HG02885 (cell line): ENCODE results near the gene WNT7B.

Source experiments
- ATAC-seq: cut with Tn5 transposase; IDR thresholded peaks from one replicate; pipeline ENCODE4 v1.9.1; 2021; ENCODE audit warnings: mild to moderate bottlenecking; ENCODE audit not compliant: unreplicated experiment, poor library complexity

WNT7B gene

DNA sequence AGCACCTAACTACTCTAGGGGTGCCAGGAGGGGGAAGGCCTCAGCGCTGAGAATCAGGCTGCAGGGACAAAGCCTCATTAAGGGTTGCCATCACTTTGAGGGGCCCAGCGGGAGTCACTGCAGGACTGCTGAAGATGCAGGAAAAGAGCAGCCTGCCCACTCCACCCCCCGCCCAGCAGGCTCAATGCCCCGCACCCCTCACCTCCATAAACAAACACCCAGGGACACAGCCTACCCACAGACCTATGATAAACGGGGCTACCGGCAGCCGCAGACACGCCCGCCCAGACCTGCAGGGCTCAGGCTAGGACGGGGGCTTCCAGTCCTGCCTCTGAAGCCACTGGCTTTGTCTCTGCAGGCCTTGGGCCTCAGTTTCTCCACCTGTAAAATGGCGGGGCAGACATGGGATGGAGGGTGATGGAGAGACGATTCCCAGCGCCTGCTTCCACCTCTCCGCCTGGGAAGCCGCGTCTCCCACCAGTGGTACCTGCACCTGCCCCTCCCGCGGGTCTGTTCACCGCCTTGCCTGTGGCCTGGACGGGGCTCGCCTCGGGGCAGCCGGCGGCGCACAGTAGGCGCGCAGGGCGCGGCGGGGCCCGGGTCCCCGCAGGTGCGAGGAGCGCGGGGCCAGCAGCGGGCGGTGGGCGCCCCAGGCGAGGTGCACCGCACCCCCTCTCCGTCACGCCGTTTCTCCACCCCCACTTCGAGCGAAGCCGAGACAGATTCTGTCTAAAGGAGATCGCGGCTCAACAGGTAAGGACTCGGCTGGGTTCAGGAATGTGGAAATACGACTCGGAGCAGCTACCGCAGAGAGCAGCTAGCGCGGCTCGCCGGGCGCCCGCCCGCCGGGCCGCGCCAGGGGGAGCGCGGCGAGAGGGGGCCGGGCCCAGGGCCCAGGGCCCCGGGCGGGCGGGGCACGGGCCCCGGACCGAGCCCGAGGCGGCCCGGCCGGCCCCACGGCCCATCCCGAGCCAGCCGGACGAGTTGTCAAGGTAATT lies 1.5 kb downstream of the WNT7B start:
- no peak for ATAC-seq

DNA sequence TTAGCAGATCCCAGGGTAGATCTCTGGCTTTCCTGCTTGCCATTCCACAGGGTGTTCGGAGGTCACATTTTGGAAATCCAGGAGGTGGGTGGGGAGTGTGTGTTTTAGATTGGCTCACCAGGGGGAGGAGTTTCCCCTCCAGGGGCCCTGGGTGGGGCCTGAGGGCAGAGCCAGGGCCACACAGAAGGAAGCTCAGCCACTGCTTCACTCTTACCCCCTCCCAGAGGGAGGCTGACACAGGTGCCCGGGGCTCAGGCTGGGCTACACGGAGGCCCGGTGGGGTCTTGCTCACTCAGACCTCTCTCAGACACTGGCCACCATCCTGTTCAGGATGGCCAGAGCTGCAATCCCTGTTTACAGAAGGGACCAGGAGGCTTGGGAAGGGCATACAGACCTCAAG lies 2.5 kb downstream of the WNT7B start:
- ATAC-seq = no peak

- no peak for ATAC-seq
These were observed 4.1 kb downstream of the WNT7B start for GRCh38 chr22:45972889-45973253.

DNA sequence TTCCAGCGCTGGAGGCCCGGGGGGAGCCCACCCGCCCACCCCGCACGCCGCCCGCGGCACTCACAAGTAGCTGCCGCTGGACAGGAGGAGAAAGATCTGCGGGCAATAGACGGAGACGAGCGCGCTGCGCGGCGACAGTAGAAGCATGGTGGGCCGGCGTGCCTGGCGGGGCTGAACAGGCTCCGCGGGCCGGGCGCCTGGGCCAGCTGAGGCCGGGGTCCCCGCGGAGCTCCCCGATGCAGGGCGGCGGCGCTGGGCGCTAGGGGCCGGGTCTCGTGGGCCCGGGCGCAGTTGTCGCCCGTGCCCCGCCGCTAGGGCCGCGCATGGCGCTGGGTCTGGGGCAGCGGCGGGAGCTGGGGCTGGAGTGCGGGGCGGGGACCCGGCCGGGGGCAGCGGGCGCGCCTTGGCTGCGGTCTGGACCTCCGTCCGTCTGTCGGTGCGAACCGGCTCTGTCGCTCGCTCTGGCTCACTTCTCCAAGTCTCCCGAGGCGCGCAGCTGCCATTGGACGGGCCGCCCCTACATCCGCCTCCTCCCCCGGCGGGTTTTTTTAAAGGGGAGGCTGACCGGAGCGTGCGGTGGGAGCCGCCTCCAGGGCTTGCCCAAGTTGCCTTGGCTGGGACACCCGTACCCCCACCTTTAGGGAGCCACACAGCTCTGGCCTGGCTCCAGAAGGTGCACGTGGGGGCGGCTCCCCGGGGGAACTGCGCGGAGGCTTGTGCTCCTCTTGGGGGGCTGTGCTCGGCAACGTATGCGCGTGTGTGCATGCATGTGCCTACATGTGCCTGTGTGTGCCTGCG lies 4.7 kb downstream of the WNT7B start:
- ATAC-seq = no peak

DNA sequence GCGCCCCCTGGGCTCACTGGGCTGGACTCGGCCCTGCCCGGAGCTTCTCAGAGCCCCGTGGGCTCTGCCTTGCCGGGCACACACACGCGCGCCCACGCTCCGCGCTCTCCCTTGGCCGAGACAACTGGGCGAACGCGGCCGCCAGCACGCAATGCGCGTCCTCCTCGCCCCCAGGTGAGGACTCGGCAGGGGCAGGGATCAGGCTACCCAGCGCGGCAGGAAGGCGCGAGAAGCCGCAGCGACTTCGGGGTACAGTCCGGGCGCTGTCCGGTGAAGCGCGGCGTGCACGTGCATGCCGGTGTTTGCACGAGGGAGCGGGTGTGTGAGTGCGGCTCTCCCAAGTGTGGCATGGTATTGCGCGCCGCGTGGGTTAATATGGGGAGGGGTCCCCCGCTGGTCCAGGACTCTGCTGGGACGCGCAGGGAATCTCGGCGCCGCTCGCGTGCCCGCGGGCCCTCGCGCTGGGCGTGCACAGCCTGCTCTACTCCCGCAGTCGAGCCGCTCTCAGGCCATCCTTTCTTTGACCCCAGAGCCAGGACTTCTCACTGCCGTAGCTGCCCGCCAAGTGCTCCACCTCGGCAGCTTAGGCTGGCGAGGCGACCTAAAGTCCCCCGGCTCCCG lies 5.4 kb downstream of the WNT7B start:
- no peak for ATAC-seq

DNA sequence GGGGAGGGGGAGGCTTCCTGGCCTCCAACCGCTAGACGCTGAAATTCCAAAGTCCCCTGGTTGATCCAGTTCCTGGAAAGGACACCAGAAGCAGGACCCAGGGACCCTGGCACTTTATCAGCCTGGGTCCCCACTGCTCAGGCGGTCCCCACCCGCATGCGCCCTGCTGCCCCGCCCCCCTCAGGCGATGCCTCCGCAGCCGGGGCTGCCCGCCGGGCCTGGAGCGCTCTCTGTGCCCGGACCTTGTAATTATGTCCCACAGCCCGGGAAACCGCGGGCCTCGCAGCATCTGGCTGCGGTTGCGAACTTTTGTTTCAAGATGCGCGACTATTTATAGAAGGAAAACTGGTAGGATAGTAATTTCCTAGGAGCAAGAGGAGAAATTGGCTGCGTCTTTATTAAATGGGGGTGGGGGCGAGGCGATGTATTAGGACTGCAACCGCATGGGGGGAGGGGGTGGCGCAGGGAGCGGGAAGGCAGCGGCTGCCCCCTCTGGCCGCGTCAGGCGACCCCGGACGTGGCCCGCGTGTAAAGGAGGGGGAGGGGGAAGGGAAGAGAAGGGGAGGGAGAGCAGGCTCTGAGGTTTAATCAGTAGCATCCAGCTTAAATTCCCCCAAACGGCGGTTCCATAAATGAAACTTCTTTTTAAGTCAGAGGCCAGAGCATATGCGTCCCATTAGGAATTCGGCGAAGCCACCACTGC lies 6.1 kb downstream of the WNT7B start:
- ATAC-seq = no peak

- ATAC-seq = no peak
These were observed 7.0 kb downstream of the WNT7B start for GRCh38 chr22:45969801-45970470.

DNA sequence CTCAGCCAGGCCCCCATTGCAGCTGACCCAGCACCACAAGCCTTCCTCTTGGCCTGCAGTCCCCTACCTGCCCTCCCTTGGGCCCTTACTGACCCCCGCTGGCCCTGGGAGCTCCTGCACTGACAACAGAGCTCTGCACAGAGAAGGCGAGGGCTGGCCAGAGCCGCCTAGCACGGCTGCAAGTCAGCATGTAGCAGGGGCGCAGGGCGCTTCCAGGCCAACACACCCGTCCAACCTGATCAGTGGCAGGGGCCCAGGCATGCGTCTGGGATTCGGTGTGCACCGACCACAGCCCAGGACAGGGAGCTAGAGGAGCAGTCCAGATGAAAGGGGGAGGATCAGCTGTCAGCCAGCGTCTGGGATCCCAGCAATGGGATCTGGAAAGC lies 7.6 kb downstream of the WNT7B start:
- ATAC-seq = no peak

GRCh38 chr22:45968751-45969413 lies 8.1 kb downstream of the WNT7B start:
- ATAC-seq = no peak

DNA sequence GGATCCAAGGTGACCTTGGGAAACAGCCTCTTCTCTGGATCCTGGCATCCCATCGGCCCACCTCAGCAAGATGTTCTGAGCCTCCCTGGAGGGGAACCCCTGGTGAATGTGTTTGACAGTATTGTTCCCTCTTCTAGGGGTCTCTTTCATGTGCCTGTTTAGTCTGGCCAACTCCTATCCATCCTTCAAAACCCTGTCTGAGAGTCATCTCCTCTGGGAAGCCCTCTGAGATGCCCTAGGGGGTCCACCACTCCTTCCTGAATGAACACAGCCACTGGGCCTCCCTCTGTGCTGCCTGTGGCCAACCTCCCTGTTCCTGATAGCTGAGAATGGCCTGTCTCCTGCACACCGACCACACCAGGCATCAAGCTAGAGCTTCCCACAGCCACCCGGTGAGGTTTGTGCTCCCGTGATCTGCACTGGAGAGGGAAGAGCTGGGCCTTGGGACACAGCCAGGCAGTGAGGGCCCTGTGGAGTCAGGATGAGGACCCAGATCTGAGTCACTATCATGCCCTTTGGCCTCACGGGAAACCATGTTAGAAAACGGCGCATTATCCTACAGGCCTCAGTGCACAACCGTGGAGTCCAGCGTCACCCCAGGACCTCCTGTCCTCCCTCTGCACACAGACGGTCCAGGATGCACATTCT lies 8.8 kb downstream of the WNT7B start:
- no peak for ATAC-seq

DNA sequence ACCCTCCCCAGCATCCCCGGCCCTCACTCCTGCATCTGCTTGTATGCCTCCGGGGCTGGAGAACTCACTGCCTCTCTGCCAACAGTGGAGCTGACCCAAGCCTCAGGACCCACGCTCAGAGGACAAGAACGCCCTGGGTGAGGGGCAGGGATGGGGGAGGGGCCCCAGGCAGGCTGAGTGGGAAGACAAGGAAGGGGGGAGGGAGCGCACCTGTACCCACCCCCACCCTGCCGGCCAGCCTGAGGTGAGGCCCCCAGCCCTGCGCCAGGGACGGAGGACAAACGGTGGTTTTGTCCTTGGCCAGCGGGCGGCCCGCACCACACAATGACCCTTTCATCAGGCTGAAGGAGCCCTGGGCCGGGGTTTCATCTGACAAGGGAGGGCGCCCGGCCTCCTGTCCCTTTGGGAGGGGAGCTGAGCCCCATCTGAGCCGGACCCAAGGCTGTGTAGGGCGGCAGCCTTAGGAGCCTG lies 10.0 kb downstream of the WNT7B start:
- no peak for ATAC-seq

DNA sequence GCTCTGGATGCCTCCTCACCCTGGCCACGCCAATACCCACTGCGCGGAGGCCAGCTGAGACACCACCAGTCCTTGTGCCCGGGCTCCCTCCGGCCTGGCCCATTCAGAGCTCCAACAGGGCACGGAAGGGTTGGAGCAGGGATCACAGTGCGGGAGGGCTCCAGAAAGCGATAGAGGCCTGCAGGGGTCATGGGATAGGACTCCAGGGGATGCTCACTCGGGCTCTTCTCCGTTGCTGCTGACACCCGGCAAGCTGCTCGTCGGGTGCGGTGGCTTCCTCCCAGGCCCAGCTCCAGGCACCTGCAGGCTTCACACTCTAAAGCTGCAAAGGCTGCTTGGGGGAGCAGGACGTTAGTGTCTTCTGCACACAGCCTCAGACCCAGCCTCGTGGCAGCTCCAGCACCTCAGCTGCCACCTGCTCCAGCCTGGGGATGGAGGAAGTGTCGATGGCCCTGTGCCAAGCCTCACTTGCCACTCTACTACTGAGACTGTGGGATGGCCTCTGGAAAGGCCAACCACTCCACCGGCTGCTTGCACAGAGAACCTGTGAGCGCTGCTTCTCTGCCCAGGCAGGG lies 10.6 kb downstream of the WNT7B start:
- ATAC-seq = no peak

DNA sequence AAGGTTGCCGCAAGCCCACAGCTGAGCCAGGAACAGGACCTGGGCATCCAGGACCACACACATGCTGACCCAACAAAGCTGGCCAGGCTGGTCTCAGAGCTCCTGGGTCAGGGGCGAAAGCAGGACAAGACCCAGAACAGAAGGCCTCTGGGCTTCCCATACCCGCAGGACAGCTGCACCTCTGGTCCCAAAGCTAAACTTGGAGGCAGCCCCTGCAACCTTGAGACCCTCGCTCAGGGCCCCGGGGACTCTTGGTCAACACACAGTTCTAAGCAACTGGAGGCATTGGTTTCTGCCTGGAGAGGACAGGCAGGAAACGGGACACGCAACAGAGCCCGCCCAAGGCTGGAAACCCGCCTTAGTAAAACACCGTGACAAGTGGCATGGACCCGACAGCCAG lies 11.4 kb downstream of the WNT7B start:
- no peak for ATAC-seq

- ATAC-seq = no peak
These were observed 11.9 kb downstream of the WNT7B start for GRCh38 chr22:45964926-45965527.

GRCh38 chr22:45964372-45964771 lies 12.6 kb downstream of the WNT7B start:
- no peak for ATAC-seq

- ATAC-seq = no peak
These were observed 13.1 kb downstream of the WNT7B start for GRCh38 chr22:45963821-45964220.

GRCh38 chr22:45962756-45963324 lies 14.1 kb downstream of the WNT7B start:
- ATAC-seq = no peak

GRCh38 chr22:45962434-45962718 lies 14.6 kb downstream of the WNT7B start:
- ATAC-seq = no peak
